ENCODE measurements around the gene NEU2. TPM values are rescaled to one million over a fixed set of nuclear protein-coding genes. Genes with fewer than 3 reads are reported as not detected.

NEU2 gene
- total and polyA plus RNA-seq, 10 of the 15 experiments (the other 5 are each of a cell fraction or from before 2014, with no cell fraction given) = not detected

DNA sequence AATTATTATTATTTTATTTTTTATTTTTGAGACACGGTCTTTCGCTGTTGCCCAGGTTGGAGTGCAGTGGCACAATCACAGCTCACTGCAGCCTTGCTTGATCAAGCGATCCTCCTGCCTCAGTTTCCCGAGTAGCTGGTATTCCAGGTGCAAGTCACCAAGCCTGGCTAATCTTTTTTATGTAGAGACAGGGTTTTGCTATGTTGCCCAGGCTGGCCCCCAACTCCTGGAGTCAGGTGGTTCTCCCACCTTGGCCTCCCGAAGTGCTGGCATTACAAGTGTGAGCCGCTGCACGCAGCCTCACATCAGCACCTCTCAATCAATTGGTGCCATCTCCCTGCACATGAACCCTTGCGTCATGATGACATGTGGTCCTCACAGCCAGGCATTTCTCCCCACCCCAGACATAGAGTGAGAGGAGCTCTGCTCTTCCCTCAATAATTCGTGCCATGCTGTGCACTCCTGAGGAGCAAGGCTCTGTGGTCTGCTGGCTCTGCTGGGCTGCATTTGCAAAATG, 33.5 kb downstream of the NEU2 start:
- H3K36me3 ChIP-seq (ENCODE audit: control insufficient read depth in 2 of 2, insufficient read depth in 2 of 2, low read length in 1 of 2) = peaks cover 4 to 26% of the 10 kb centered on the region in 2 experiments
- ChIA-PET SMC1A (ENCODE audit: uncharacterized antibody, unreplicated experiment) (interaction anchor here (1.3 to 13.6 kb wide), 3 partner anchors 15 to 135 kb away, joined by 3 to 351 read pairs (median 4); no protein-coding TSS in a partner anchor), CTCF (interaction anchor here (1.7 kb wide), 1 partner anchor 12 kb away, joined by 5 read pairs; no protein-coding TSS in a partner anchor), POLR2A (interaction anchor here (0.6 to 9.6 kb wide), 3 partner anchors 14 to 185 kb away, joined by 3 to 271 read pairs (median 70); partner anchors contain the start of gene ATG16L1), RAD21 (ENCODE audit: unreplicated experiment) (interaction anchor here (7.6 to 13.5 kb wide), 2 partner anchors 15 to 37 kb away, joined by 160 to 361 read pairs; no protein-coding TSS in a partner anchor)
- in situ Hi-C loops (cut with MboI) = no loop called here
- H3K4me1 ChIP-seq (ENCODE audit: control insufficient read depth, insufficient read depth, low read length) = peaks cover 52% of the 10 kb centered on the region
- H3K4me3 ChIP-seq = no peak overlapping the region; the same call in 1 of the 2 replicates
- H3K4me2 ChIP-seq (ENCODE audit: control insufficient read depth, insufficient read depth) = peak overlapping the region; percentile 47
- no peak for ATAC-seq
- intact Hi-C loops (cut with micrococcal nuclease; ENCODE audit: unreplicated experiment) = no loop called here
- H4K20me1 ChIP-seq (ENCODE audit: control insufficient read depth, insufficient read depth) = peaks cover 3% of the 10 kb centered on the region; the same call in 1 of the 2 replicates
- no peak for DNase-seq (ENCODE audit: low read depth, low spot score)
- peaks cover 92% of the 10 kb centered on the region for H3K79me2 ChIP-seq (ENCODE audit: control insufficient read depth, insufficient read depth, low read length)
- no TSS peak for BruUV-seq (replicated peaks)
- no peak for TF ChIP-seq USF2 (IDR thresholded peaks at IDR 0.05; ENCODE audit: borderline replicate concordance, low read depth, low read length)
- 0 out of 2 replicates have a peak, but pooled peaks have one; percentile 19 for TF ChIP-seq POLR2A (IDR thresholded peaks at IDR 0.05; ENCODE audit: low read depth, low read length)
- H3K27me3 ChIP-seq (replicated peaks in 1 of 2; ENCODE audit: control insufficient read depth in 2 of 2, insufficient read depth in 2 of 2, low read length in 1 of 2) = no peaks in the 10 kb centered on the region
- H2AFZ ChIP-seq (ENCODE audit: control insufficient read depth, low read depth, low read length) = no peak overlapping the region
- 85% methylated on average over 9 of the region's 9 CpGs for WGBS (ENCODE audit: insufficient coverage, insufficient replicate concordance, low lambda C conversion rate, missing lambda C conversion rate)
- no peak for FAIRE-seq
- H3K9me3 ChIP-seq (replicated peaks; ENCODE audit: control insufficient read depth, insufficient read depth, low read length) = peaks cover 3% of the 10 kb centered on the region; the same call in 2 of the 3 replicates
- no peak overlapping the region for H3K9ac ChIP-seq (ENCODE audit: control insufficient read depth, insufficient read depth, low read length)
- no peak overlapping the region for H3K27ac ChIP-seq (ENCODE audit: control insufficient read depth, insufficient read depth)

DNA sequence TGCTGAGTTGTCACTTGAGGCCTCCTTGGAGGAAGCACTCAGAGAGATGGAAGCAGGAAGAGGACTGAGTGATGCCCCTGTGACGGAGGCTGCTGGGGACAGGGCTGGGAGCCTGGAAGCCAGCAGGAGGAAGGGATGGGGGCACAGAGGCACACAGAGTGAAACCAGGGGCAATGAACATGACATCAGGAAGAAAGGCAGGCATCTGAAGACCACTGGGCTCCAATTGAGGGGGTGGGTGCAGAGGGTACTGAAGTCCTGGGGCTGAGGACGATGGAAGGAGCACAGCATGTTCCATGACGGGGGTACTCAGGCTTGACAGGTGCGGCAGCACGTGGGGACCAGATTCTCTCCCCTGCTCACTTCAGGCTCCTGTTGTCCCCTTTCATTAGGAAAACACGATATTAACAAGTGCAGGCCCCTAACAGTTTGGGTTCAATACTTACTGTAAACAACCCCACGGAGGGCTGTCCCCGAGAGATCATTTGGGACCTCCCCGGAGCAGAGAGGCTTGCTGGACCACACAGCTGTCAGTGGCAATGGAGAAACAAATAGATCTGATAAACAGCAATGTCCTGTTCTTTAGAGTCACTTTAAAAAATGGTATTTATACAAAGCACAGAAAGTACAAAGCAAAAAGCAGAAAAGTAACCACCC, 36.4 kb downstream of the NEU2 start:
- Histone ChIP-seq H3K79me2 (ENCODE audit: control insufficient read depth, insufficient read depth, low read length) (peaks cover 92% of the 10 kb centered on the region), H3K4me3 (peak overlapping the region; percentile 58), H3K36me3 (ENCODE audit: control insufficient read depth in 2 of 2, insufficient read depth in 2 of 2, low read length in 1 of 2) (peaks cover 8 to 42% of the 10 kb centered on the region in 2 experiments), H3K4me2 (ENCODE audit: control insufficient read depth, insufficient read depth) (peak overlapping the region; percentile 56), H2AFZ (ENCODE audit: control insufficient read depth, low read depth, low read length) (no peak overlapping the region), H3K27me3 (replicated peaks in 1 of 2; ENCODE audit: control insufficient read depth in 2 of 2, insufficient read depth in 2 of 2, low read length in 1 of 2) (no peaks in the 10 kb centered on the region), H3K9ac (ENCODE audit: control insufficient read depth, insufficient read depth, low read length) (peak overlapping the region; percentile 5; the same call in 1 of the 2 replicates), H3K27ac (ENCODE audit: control insufficient read depth, insufficient read depth) (peak overlapping the region; percentile 14), H3K4me1 (ENCODE audit: control insufficient read depth, insufficient read depth, low read length) (peaks cover 62% of the 10 kb centered on the region), H3K9me3 (replicated peaks; ENCODE audit: control insufficient read depth, insufficient read depth, low read length) (peaks cover 10% of the 10 kb centered on the region; the same call in 2 of the 3 replicates), H4K20me1 (ENCODE audit: control insufficient read depth, insufficient read depth) (peaks cover 3% of the 10 kb centered on the region)
- 25% methylated on average over 9 of the region's 9 CpGs for WGBS (ENCODE audit: insufficient coverage, insufficient replicate concordance, low lambda C conversion rate, missing lambda C conversion rate)
- TSS peak; percentile 1 for BruUV-seq (replicated peaks)
- POLR2A ChIA-PET = interaction anchor here (0.7 to 2.9 kb wide), 4 partner anchors 8 to 222 kb away, joined by 3 to 23 read pairs (median 20); partner anchors contain the start of gene INPP5D
- FAIRE-seq (no peak), ATAC-seq (peak; percentile 57), DNase-seq (ENCODE audit: low read depth, low spot score) (no peak)
- intact Hi-C loops (cut with micrococcal nuclease; ENCODE audit: unreplicated experiment) (no loop called here), in situ Hi-C loops (cut with MboI) (no loop called here)
- CTCF ChIA-PET = interaction anchor here (1.1 to 1.3 kb wide), 2 partner anchors 12 to 13 kb away, joined by 3 to 4 read pairs; no protein-coding TSS in a partner anchor
- SMC1A ChIA-PET (ENCODE audit: uncharacterized antibody, unreplicated experiment) = interaction anchor here (1.2 to 13.6 kb wide), 3 partner anchors 9 to 32 kb away, joined by 4 to 351 read pairs (median 14); partner anchors contain the start of gene INPP5D
- RAD21 ChIA-PET (ENCODE audit: unreplicated experiment) = interaction anchor here (1.7 to 13.5 kb wide), 3 partner anchors 8 to 32 kb away, joined by 12 to 361 read pairs (median 16); partner anchors contain the start of gene INPP5D
- TF ChIP-seq SMC3 (IDR thresholded peaks at IDR 0.05; ENCODE audit: borderline replicate concordance, low read length) (no peak), SREBF2 (IDR thresholded peaks at IDR 0.05; ENCODE audit: low read length) (no peak), NR2F1 (conservative IDR thresholded peaks at IDR 0.05) (no peak), BHLHE40 (IDR thresholded peaks at IDR 0.05; ENCODE audit: borderline replicate concordance in 1 of 2, low read depth in 2 of 2, low read length in 1 of 2) (peak; percentile 54 to 78; a peak in 2 of 4 replicates), CBX5 (IDR thresholded peaks at IDR 0.05; ENCODE audit: low read depth) (no peak), ETV6 (conservative IDR thresholded peaks at IDR 0.05 in 1 of 2, IDR thresholded peaks at IDR 0.05 in 1 of 2; ENCODE audit: borderline replicate concordance in 1 of 2, low read depth in 1 of 2) (no peak), ZBED1 (IDR thresholded peaks at IDR 0.05; ENCODE audit: borderline replicate concordance) (no peak), RFX5 (IDR thresholded peaks at IDR 0.05; ENCODE audit: low read depth, low read length) (no peak), BMI1 (IDR thresholded peaks at IDR 0.05; ENCODE audit: borderline replicate concordance) (no peak)
- TF ChIP-seq, protein P1, sequence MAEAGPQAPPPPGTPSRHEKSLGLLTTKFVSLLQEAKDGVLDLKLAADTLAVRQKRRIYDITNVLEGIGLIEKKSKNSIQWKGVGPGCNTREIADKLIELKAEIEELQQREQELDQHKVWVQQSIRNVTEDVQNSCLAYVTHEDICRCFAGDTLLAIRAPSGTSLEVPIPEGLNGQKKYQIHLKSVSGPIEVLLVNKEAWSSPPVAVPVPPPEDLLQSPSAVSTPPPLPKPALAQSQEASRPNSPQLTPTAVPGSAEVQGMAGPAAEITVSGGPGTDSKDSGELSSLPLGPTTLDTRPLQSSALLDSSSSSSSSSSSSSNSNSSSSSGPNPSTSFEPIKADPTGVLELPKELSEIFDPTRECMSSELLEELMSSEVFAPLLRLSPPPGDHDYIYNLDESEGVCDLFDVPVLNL (IDR thresholded peaks at IDR 0.05; ENCODE audit: low read depth, low read length) = no peak
- TF ChIP-seq, protein P2, sequence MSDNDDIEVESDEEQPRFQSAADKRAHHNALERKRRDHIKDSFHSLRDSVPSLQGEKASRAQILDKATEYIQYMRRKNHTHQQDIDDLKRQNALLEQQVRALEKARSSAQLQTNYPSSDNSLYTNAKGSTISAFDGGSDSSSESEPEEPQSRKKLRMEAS (IDR thresholded peaks at IDR 0.05; ENCODE audit: low read depth, low read length) = peak; percentile 32; the same call in 1 of the 2 replicates
